Panc1 (cell line): ENCODE results near the gene TMUB1. TPM values are rescaled to one million over a fixed set of nuclear protein-coding genes. Genes with fewer than 3 reads are reported as not detected.

ENCODE experiments used
- ATAC-seq: fragments of 200-7000 bp; cut with Tn5 transposase; 2 replicates; pipeline ENCODE4 v1.9.1; 2020; ENCODE audit warnings: mild to moderate bottlenecking, moderate library complexity
- BruUV-seq: library from RNA; stranded (reverse); fragments of 400-500 nt; replicated peaks from 2 replicates; lab custom pipeline; 2021; lab: Mats Ljungman, UMichigan
- CTCF ChIA-PET: fragments of 300-600 bp; sonication (Branson Sonifier 250); formaldehyde crosslinking; loops from one replicate; lab custom pipeline; 2022; ENCODE audit warnings: antibody characterized with exemption; lab: Charles Lee
- POLR2A ChIA-PET: fragments of 300-600 bp; sonication (Branson Sonifier 250); formaldehyde crosslinking; loops from one replicate; lab custom pipeline; 2022; ENCODE audit warnings: antibody characterized with exemption; lab: Charles Lee
- DNase-seq: peaks from one replicate; pipeline ENCODE4 v3.0.0-alpha.2; 2010; ENCODE audit warnings: low read depth, low spot score
- H3K27ac ChIP-seq: 2 replicates; pipeline ENCODE4 v1.5.1; 2011; ENCODE audit warnings: mild to moderate bottlenecking, low read length, inconsistent platforms
- H3K27me3 ChIP-seq: fragments of 200-500 bp; sonication (Bioruptor generic); 2 replicates; pipeline ENCODE4 v1.6.0; 2014; ENCODE audit warnings: low read length, inconsistent platforms; ENCODE audit not compliant: control insufficient read depth, insufficient read depth
- H3K36me3 ChIP-seq: fragments of 200-500 bp; sonication (Bioruptor generic); 2 replicates; pipeline ENCODE4 v1.5.1; 2014; ENCODE audit warnings: inconsistent platforms, mild to moderate bottlenecking, low read length, moderate library complexity; ENCODE audit not compliant: control insufficient read depth, insufficient read depth
- H3K4me1 ChIP-seq: 2 replicates; pipeline ENCODE4 v1.5.1; 2011; ENCODE audit warnings: inconsistent platforms, mild to moderate bottlenecking, low read length, moderate library complexity; ENCODE audit not compliant: control insufficient read depth, insufficient read depth
- H3K4me3 ChIP-seq, 2 experiments: 2 replicates each; pipeline ENCODE4 v1.5.1; 2011 to 2012; ENCODE audit warnings: low read depth in 2 of 2, low read length in 2 of 2, mild to moderate bottlenecking in 2 of 2, inconsistent platforms in 1 of 2, moderate library complexity in 1 of 2
- H3K9me3 ChIP-seq: fragments of 200-500 bp; sonication (Bioruptor generic); 2 replicates; pipeline ENCODE4 v1.5.1; 2014; ENCODE audit warnings: low read depth, mild to moderate bottlenecking, inconsistent platforms, low read length, moderate library complexity; ENCODE audit not compliant: control insufficient read depth, insufficient read depth
- CTCF ChIP-seq: fragments of 450-650 bp; IDR thresholded peaks from 2 replicates; pipeline ENCODE4 v1.5.1; 2017; ENCODE audit warnings: mild to moderate bottlenecking
- POLR2AphosphoS5 ChIP-seq: IDR thresholded peaks from 2 replicates; pipeline ENCODE4 v1.6.1; 2012; ENCODE audit warnings: mild to moderate bottlenecking, low read depth, low read length, moderate library complexity
- REST ChIP-seq, 2 experiments: IDR thresholded peaks; 2 replicates each; pipeline ENCODE4 v1.6.1; 2011 to 2012; ENCODE audit warnings: low read depth in 2 of 2, control low read depth in 1 of 2, low read length in 1 of 2, mild to moderate bottlenecking in 1 of 2, moderate library complexity in 1 of 2; ENCODE audit not compliant: insufficient read depth in 1 of 2
- SIN3A ChIP-seq: IDR thresholded peaks from 2 replicates; pipeline ENCODE4 v1.6.1; 2012; ENCODE audit warnings: low read depth, mild to moderate bottlenecking, low read length, moderate library complexity, borderline replicate concordance; ENCODE audit not compliant: insufficient read depth
- TCF7L2 ChIP-seq: IDR thresholded peaks from 2 replicates; pipeline ENCODE4 v1.6.1; 2011; ENCODE audit warnings: mild to moderate bottlenecking, low read depth, low read length, inconsistent platforms
- in situ Hi-C: cut with HindIII; loops from 2 replicates; pipeline ENCODE4 v1.10.0; 2016; ENCODE audit warnings: low sequenced_read_pairs, low pct_unique_long_range_greater_than_20kb
- intact Hi-C: fragments of 100-400 bp; cut with micrococcal nuclease; formaldehyde crosslinking; loops from one replicate; pipeline ENCODE4 v1.10.0; 2022; ENCODE audit not compliant: unreplicated experiment
- total RNA-seq: library from RNA; stranded (reverse); gene quantifications from one replicate; pipeline ENCODE4 v1.2.1, GENCODE V29; 2021; ENCODE audit not compliant: unreplicated experiment

TMUB1 gene
- total RNA-seq, 1 experiment from 2014 or later, result 112 TPM

GRCh38 chr7:151100921-151101320, 17.6 kb upstream of the TMUB1 start:
- CTCF ChIA-PET, result no interaction called here
- no peak for ATAC-seq
- Histone ChIP-seq H3K9me3 (no peaks in the 10 kb centered on the region), H3K4me3 (no peak overlapping the region), H3K27me3 (no peaks in the 10 kb centered on the region), H3K36me3 (no peaks in the 10 kb centered on the region), H3K4me1 (no peaks in the 10 kb centered on the region), H3K27ac (no peak overlapping the region)
- POLR2A ChIA-PET, result no interaction called here
- in situ Hi-C loops, result no loop called here
- DNase-seq, result no peak
- TF ChIP-seq REST (IDR thresholded peaks at IDR 0.05; ENCODE audit: insufficient read depth in 1 of 2, low read depth in 2 of 2, low read length in 1 of 2), result no peak
- no peak for TF ChIP-seq TCF7L2
- no peak for TF ChIP-seq SIN3A
- no peak for TF ChIP-seq CTCF
- no peak for TF ChIP-seq POLR2AphosphoS5
- intact Hi-C loops, result no loop called here
- BruUV-seq, result no TSS peak

GRCh38 chr7:151099486-151100211, 16.4 kb upstream of the TMUB1 start:
- intact Hi-C loops (no loop called here), in situ Hi-C loops (no loop called here)
- DNase-seq, result no peak
- Histone ChIP-seq H3K27me3 (no peaks in the 10 kb centered on the region), H3K4me1 (no peaks in the 10 kb centered on the region), H3K4me3 (no peak overlapping the region), H3K27ac (no peak overlapping the region), H3K9me3 (no peaks in the 10 kb centered on the region), H3K36me3 (no peaks in the 10 kb centered on the region)
- no TSS peak for BruUV-seq
- ATAC-seq, result no peak
- CTCF ChIA-PET, result no interaction called here
- TF ChIP-seq POLR2AphosphoS5 (no peak), TCF7L2 (no peak), REST (IDR thresholded peaks at IDR 0.05; ENCODE audit: insufficient read depth in 1 of 2, low read depth in 2 of 2, low read length in 1 of 2) (no peak), CTCF (no peak)
- POLR2A ChIA-PET, result no interaction called here
